HTERT RPE-1 (cell line): ENCODE data around the gene GPATCH8.
"Not testable (repeated sequence)": the region's sequence is repeated elsewhere in the genome, so short reads cannot be mapped to it uniquely, and the experiment has no call there.

ENCODE experiments used
- in situ Hi-C: fragments of 300-500 bp; cut with MboI; formaldehyde crosslinking; loops from 4 replicates; pipeline ENCODE4 v1.14.3; 2020; ENCODE audit warnings: low sequenced_read_pairs

Gene GPATCH8

GRCh38 chr17:44378171-44378705 is 125.0 kb downstream of the GPATCH8 start:
- in situ Hi-C loops, result no loop called here

- in situ Hi-C loops, result no loop called here
Measured at GRCh38 chr17:44376779-44377178, 126.4 kb downstream of the GPATCH8 start.

GRCh38 chr17:44376124-44376523 is 127.1 kb downstream of the GPATCH8 start:
- in situ Hi-C loops, result no loop called here

GRCh38 chr17:44375196-44376017 is 127.8 kb downstream of the GPATCH8 start:
- in situ Hi-C loops, result no loop called here

GRCh38 chr17:44374306-44375195 is 128.7 kb downstream of the GPATCH8 start:
- in situ Hi-C loops, result no loop called here

GRCh38 chr17:44372036-44372435 is 131.2 kb downstream of the GPATCH8 start:
- in situ Hi-C loops, result no loop called here

GRCh38 chr17:44369414-44370023 is 133.7 kb downstream of the GPATCH8 start:
- in situ Hi-C loops, result not testable (repeated sequence)

GRCh38 chr17:44368391-44369243 is 134.6 kb downstream of the GPATCH8 start:
- in situ Hi-C loops, result not testable (repeated sequence)

GRCh38 chr17:44367231-44367979 is 135.8 kb downstream of the GPATCH8 start:
- in situ Hi-C loops, result no loop called here

GRCh38 chr17:44365051-44365450 is 138.2 kb downstream of the GPATCH8 start:
- in situ Hi-C loops, result not testable (repeated sequence)

- in situ Hi-C loops, result no loop called here
Measured at GRCh38 chr17:44363613-44364159, 139.5 kb downstream of the GPATCH8 start, which contains the start of gene FAM171A2. FAM171A2 (minus strand) TSS chr17:44363853; CDS start chr17:44363714, 139 bp downstream.

GRCh38 chr17:44362949-44363612 is 140.1 kb downstream of the GPATCH8 start:
- in situ Hi-C loops, result no loop called here

GRCh38 chr17:44362459-44362948 is 140.7 kb downstream of the GPATCH8 start:
- in situ Hi-C loops, result no loop called here

- in situ Hi-C loops, result no loop called here
Measured at GRCh38 chr17:44361292-44362260, 141.6 kb downstream of the GPATCH8 start.

- in situ Hi-C loops, result no loop called here
Measured at GRCh38 chr17:44360826-44361225, 142.4 kb downstream of the GPATCH8 start.

GRCh38 chr17:44360144-44360533 is 143.1 kb downstream of the GPATCH8 start:
- in situ Hi-C loops, result no loop called here

GRCh38 chr17:44359458-44360143 is 143.6 kb downstream of the GPATCH8 start:
- in situ Hi-C loops, result no loop called here
